22Rv1 (cell line): ENCODE measurements around the gene SYTL3.

Experiments
- ZFX ChIP-seq: fragments of 450-650 bp; IDR thresholded peaks from 2 replicates; pipeline ENCODE4 v1.6.1; 2017; ENCODE audit warnings: antibody characterized with exemption, borderline replicate concordance
- TF ChIP-seq, protein P1 (sequence below): fragments of 450-650 bp; IDR thresholded peaks from 2 replicates; pipeline ENCODE4 v1.5.1; 2017; ENCODE audit warnings: mild to moderate bottlenecking

DNA sequence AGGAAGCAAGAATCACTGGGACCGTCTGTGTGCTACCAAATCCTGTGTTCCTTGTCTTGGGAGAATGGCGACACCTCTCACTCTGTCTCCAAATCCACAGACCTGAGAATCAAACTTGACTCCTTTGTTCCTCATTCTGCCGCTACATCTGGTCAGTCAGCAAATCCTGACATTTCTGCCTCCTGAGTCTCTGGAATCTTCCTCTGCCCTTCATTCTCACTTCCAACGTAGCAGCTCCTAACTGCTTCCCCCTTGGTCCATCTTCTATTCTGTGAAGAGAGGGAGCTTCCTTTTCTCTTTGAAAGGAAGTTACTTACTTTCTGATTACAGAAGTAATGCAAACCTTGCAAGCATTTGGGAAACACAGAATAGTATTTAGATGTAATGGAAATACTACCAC is 37.7 kb downstream of the SYTL3 start:
- TF ChIP-seq, protein P1, sequence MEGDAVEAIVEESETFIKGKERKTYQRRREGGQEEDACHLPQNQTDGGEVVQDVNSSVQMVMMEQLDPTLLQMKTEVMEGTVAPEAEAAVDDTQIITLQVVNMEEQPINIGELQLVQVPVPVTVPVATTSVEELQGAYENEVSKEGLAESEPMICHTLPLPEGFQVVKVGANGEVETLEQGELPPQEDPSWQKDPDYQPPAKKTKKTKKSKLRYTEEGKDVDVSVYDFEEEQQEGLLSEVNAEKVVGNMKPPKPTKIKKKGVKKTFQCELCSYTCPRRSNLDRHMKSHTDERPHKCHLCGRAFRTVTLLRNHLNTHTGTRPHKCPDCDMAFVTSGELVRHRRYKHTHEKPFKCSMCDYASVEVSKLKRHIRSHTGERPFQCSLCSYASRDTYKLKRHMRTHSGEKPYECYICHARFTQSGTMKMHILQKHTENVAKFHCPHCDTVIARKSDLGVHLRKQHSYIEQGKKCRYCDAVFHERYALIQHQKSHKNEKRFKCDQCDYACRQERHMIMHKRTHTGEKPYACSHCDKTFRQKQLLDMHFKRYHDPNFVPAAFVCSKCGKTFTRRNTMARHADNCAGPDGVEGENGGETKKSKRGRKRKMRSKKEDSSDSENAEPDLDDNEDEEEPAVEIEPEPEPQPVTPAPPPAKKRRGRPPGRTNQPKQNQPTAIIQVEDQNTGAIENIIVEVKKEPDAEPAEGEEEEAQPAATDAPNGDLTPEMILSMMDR = no peak
- TF ChIP-seq ZFX = no peak
